Prostate gland (tissue), 2 donors: ENCODE results near the gene SPAG6. TPM values are rescaled to one million over a fixed set of nuclear protein-coding genes. Genes with fewer than 3 reads are reported as not detected.

ENCODE experiments used
- DNase-seq: peaks from one replicate; pipeline ENCODE4 v3.0.0-alpha.2; 2019; ENCODE audit warnings: low spot score
- H3K27ac ChIP-seq, 2 donors: fragments of 200-600 bp; sonication (generic); 2 replicates each; pipeline ENCODE4 v1.5.1; 2017 to 2019
- H3K27me3 ChIP-seq: fragments of 200-600 bp; sonication (generic); replicated peaks from 2 replicates; pipeline ENCODE4 v1.5.1; 2019; ENCODE audit not compliant: insufficient read depth
- H3K36me3 ChIP-seq, 2 donors: fragments of 200-600 bp; sonication (generic); 1 replicate in 1 of 2; 2 replicates in 1 of 2; pipeline versions ENCODE4 v1.5.1 to v1.8.1; 2017 to 2019
- H3K4me1 ChIP-seq: fragments of 200-600 bp; sonication (generic); replicated peaks from 2 replicates; pipeline ENCODE4 v1.5.1; 2019
- H3K4me3 ChIP-seq, 2 donors: fragments of 200-600 bp; sonication (generic); 2 replicates each; pipeline ENCODE4 v1.5.1; 2017 to 2019
- H3K9me3 ChIP-seq: fragments of 200-600 bp; sonication (generic); 2 replicates; pipeline ENCODE4 v1.5.1; 2017
- CTCF ChIP-seq, 4 experiments: fragments of 200-600 bp in 2 of 4; fragments of 450-650 bp in 2 of 4; sonication (generic) in 2 of 4; IDR thresholded peaks; 1 replicate in 3 of 4; 2 replicates in 1 of 4; pipeline ENCODE4 v1.5.1; 2016 to 2019; ENCODE audit warnings: antibody characterized with exemption in 4 of 4, mild to moderate bottlenecking in 2 of 4, moderate library complexity in 2 of 4
- POLR2A ChIP-seq: fragments of 450-650 bp; IDR thresholded peaks from one replicate; pipeline ENCODE4 v1.6.1; 2016; ENCODE audit warnings: antibody characterized with exemption, mild to moderate bottlenecking
- POLR2AphosphoS5 ChIP-seq: sonication (generic); formaldehyde crosslinking; IDR thresholded peaks from one replicate; pipeline ENCODE4 v1.6.1; 2017; ENCODE audit warnings: antibody characterized with exemption
- WGBS: methylation state at CpG from one replicate; pipeline ENCODE4 v1.1.5; 2018; 5-methylcytosine and 5-hydroxymethylcytosine counted together
- intact Hi-C: fragments of 100-400 bp; cut with DNase I; formaldehyde crosslinking; loops from one replicate; pipeline ENCODE4 v1.14.2; 2022
- total RNA-seq, 2 donors: library from RNA; depleted of rRNA; stranded (reverse); fragments of >200 nt; gene quantifications; one replicate each; pipeline ENCODE4 v1.1.0, GENCODE V29; 2016

SPAG6 gene
- total RNA-seq, 2 donors from 2014 or later = 5.8 to 20.3 TPM

- Histone ChIP-seq H3K9me3 (no peaks in the 10 kb centered on the region), H3K27ac (no peak overlapping the region), H3K4me3 (no peak overlapping the region), H3K27me3 (no peaks in the 10 kb centered on the region), H3K36me3 (no peaks in the 10 kb centered on the region), H3K4me1 (no peaks in the 10 kb centered on the region)
- intact Hi-C loops = no loop called here
- 85% methylated on average over 3 of the region's 3 CpGs for WGBS
- TF ChIP-seq POLR2A = no peak
- TF ChIP-seq POLR2AphosphoS5 = no peak
- TF ChIP-seq CTCF (IDR thresholded peaks at IDR 0.05) = no peak
- DNase-seq = no peak
These were observed 81.8 kb downstream of the SPAG6 start for GRCh38 chr10:22427101-22427500.

GRCh38 chr10:22427890-22428571 lies 82.7 kb downstream of the SPAG6 start:
- no peaks in the 10 kb centered on the region for H3K4me1 ChIP-seq
- intact Hi-C loops = no loop called here
- TF ChIP-seq CTCF (IDR thresholded peaks at IDR 0.05) = no peak
- peak; percentile 62 for TF ChIP-seq POLR2AphosphoS5
- H3K36me3 ChIP-seq = no peaks in the 10 kb centered on the region
- H3K4me3 ChIP-seq = no peak overlapping the region
- no peaks in the 10 kb centered on the region for H3K9me3 ChIP-seq
- WGBS = 8% methylated on average over 6 of the region's 6 CpGs
- no peak overlapping the region for H3K27ac ChIP-seq
- no peaks in the 10 kb centered on the region for H3K27me3 ChIP-seq
- DNase-seq = no peak

- WGBS = 55% methylated on average over 3 of the region's 3 CpGs
- intact Hi-C loops = no loop called here
These were observed 83.8 kb downstream of the SPAG6 start for GRCh38 chr10:22429146-22429545.

GRCh38 chr10:22429981-22430421 lies 84.7 kb downstream of the SPAG6 start:
- no peak for DNase-seq
- TF ChIP-seq POLR2A (no peak), CTCF (IDR thresholded peaks at IDR 0.05) (no peak), POLR2AphosphoS5 (no peak)
- 66% methylated on average over 8 of the region's 8 CpGs for WGBS
- no peak overlapping the region for H3K4me3 ChIP-seq
- H3K4me1 ChIP-seq = no peaks in the 10 kb centered on the region
- H3K27ac ChIP-seq = no peak overlapping the region
- intact Hi-C loops = loop anchor here (10.0 kb wide), 2 partner anchors 85 to 175 kb away; partner anchors contain the start of gene SPAG6
- H3K27me3 ChIP-seq = no peaks in the 10 kb centered on the region
- no peaks in the 10 kb centered on the region for H3K9me3 ChIP-seq
- no peaks in the 10 kb centered on the region for H3K36me3 ChIP-seq

More at GRCh38 chr10:22429146-22429545, 83.8 kb downstream of the SPAG6 start:
- H3K9me3 ChIP-seq = no peaks in the 10 kb centered on the region
- DNase-seq = no peak
- no peaks in the 10 kb centered on the region for H3K27me3 ChIP-seq
- H3K4me3 ChIP-seq = no peak overlapping the region
- TF ChIP-seq POLR2AphosphoS5 = no peak
- no peak for TF ChIP-seq CTCF (IDR thresholded peaks at IDR 0.05)
- no peak for TF ChIP-seq POLR2A
- H3K36me3 ChIP-seq = no peaks in the 10 kb centered on the region
- H3K4me1 ChIP-seq = no peaks in the 10 kb centered on the region
- no peak overlapping the region for H3K27ac ChIP-seq

GRCh38 chr10:22433875-22434274 lies 88.6 kb downstream of the SPAG6 start:
- TF ChIP-seq POLR2A = no peak
- no peak for TF ChIP-seq POLR2AphosphoS5
- TF ChIP-seq CTCF (IDR thresholded peaks at IDR 0.05) = no peak
- H3K27me3 ChIP-seq = no peaks in the 10 kb centered on the region
- no peak for DNase-seq
- no peaks in the 10 kb centered on the region for H3K4me1 ChIP-seq
- no peaks in the 10 kb centered on the region for H3K36me3 ChIP-seq
- no peak overlapping the region for H3K4me3 ChIP-seq
- WGBS = 54% methylated on average over 2 of the region's 2 CpGs
- no peak overlapping the region for H3K27ac ChIP-seq
- no peaks in the 10 kb centered on the region for H3K9me3 ChIP-seq
- intact Hi-C loops = loop anchor here (10.0 kb wide), 2 partner anchors 89 to 179 kb away; partner anchors contain the start of gene SPAG6
